Kidney (tissue), 14 donors: Measurements from ENCODE around the gene AK1. TPM values are rescaled to one million over a fixed set of nuclear protein-coding genes. Genes with fewer than 3 reads are reported as not detected.

Experiments used
- DNase-seq, 5 donors: peaks; one replicate each; pipeline ENCODE4 v3.0.0-alpha.2; 2013 to 2020
- FAIRE-seq: peaks from 2 replicates; lab custom pipeline; 2012; peaks lifted over from hg19 to GRCh38; lab: Jason Lieb, UNC
- H3K27ac ChIP-seq, 2 donors: one replicate each; pipeline ENCODE4 v1.7.0; 2013; ENCODE audit warnings: low read depth in 2 of 2, low read length in 2 of 2, inconsistent platforms in 1 of 2
- H3K27me3 ChIP-seq: one replicate; pipeline ENCODE4 v1.7.1; 2013; ENCODE audit warnings: low read length, inconsistent platforms; ENCODE audit not compliant: control insufficient read depth, insufficient read depth
- H3K36me3 ChIP-seq, 3 donors: one replicate each; pipeline versions ENCODE4 v1.7.0 to v1.7.1; 2013; ENCODE audit warnings: low read length in 3 of 3, control low read depth in 1 of 3, inconsistent platforms in 1 of 3; ENCODE audit not compliant: insufficient read depth in 3 of 3, control insufficient read depth in 2 of 3
- H3K4me1 ChIP-seq, 3 donors: one replicate each; pipeline versions ENCODE4 v1.7.0 to v1.7.1; 2013; ENCODE audit warnings: low read length in 3 of 3, inconsistent platforms in 1 of 3, low read depth in 1 of 3; ENCODE audit not compliant: control insufficient read depth in 2 of 3, insufficient read depth in 2 of 3
- H3K4me3 ChIP-seq, 3 donors: one replicate each; pipeline versions ENCODE4 v1.7.0 to v1.8.1; 2013; ENCODE audit warnings: low read length in 3 of 3, control low read depth in 1 of 3, inconsistent platforms in 1 of 3
- H3K9ac ChIP-seq, 3 donors: one replicate each; pipeline versions ENCODE4 v1.7.0 to v1.7.1; 2013; ENCODE audit warnings: low read length in 3 of 3, control low read depth in 1 of 3, inconsistent platforms in 1 of 3
- H3K9me3 ChIP-seq, 3 donors: one replicate each; pipeline versions ENCODE4 v1.7.0 to v1.7.1; 2013; ENCODE audit warnings: low read length in 3 of 3, control low read depth in 1 of 3, inconsistent platforms in 1 of 3; ENCODE audit not compliant: control insufficient read depth in 2 of 3, insufficient read depth in 1 of 3
- intact Hi-C: fragments of 100-400 bp; cut with DNase I; formaldehyde crosslinking; loops from one replicate; pipeline ENCODE4 v1.11.1; 2022
- polyA plus RNA-seq: library from polyadenylated mRNA; stranded (reverse); fragments of 350-450 nt; fragmentation: Illumina TruSeq; extraction: RNeasy Lipid Tissue Mini Kit (QIAGEN cat#74804); gene quantifications from one replicate; pipeline ENCODE4 v1.2.3, GENCODE V29; 2014; ENCODE audit warnings: low read depth, low replicate concordance; ENCODE audit not compliant: insufficient read depth
- total RNA-seq: library from RNA; stranded (reverse); fragmentation: NEBNext Ultra II Directional; extraction: Animal tissue kit (Norgen Biotek cat#: 25700); gene quantifications from one replicate; pipeline ENCODE4 v1.2.1, GENCODE V29; 2021
- TF ChIP-seq, protein P1 (sequence below): IDR thresholded peaks from 3 replicates; pipeline ENCODE4 v1.5.1; 2012; ENCODE audit warnings: mild to moderate bottlenecking, moderate library complexity, borderline replicate concordance; ENCODE audit not compliant: insufficient read depth; ENCODE audit errors: extremely low read depth
- donor health status: control.
- donor health status: control.
- donor health status: control.
- donor health status: control.
- donor health status: control.
- donor health status: DM: yes; HTN: yes; CAD: no.
- donor health status: Normal renal cell carcinoma (clear cell type).

The AK1 gene
- total and polyA plus RNA-seq, 2 donors from 2014 or later = 77.9 to 185 TPM

DNA sequence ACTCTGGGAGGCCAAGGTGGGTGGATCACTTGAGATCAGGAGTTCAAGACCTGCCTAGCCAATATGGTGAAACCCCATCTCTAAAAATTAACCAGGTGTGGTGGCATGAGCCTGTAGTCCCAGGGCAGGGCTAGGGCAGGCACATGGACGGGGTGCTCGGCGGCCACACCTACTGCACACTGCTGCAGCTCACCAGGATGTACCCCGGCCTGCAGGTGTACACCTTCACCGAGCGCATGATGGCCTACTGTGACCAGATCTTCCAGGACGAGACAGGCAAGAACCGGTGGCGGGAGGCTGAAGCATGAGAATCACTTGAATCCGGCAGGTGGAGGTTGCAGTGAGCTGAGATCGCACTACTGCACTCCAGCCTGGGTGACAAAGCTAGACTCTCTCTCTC is 36.2 kb upstream of the AK1 start:
- no peak overlapping the region for H3K9ac ChIP-seq
- FAIRE-seq (no peak), DNase-seq (peak in 1 of 5 donors; percentile 61)
- intact Hi-C loops = no loop called here
- no peak overlapping the region for H3K4me3 ChIP-seq
- H3K9me3 ChIP-seq = no peaks in the 10 kb centered on the region
- no peak overlapping the region for H3K27ac ChIP-seq
- H3K4me1 ChIP-seq = peaks cover 0 to 16% (median 0%) of the 10 kb centered on the region in 3 donors
- H3K27me3 ChIP-seq = no peaks in the 10 kb centered on the region
- H3K36me3 ChIP-seq = no peaks in the 10 kb centered on the region
- TF ChIP-seq, protein P1, sequence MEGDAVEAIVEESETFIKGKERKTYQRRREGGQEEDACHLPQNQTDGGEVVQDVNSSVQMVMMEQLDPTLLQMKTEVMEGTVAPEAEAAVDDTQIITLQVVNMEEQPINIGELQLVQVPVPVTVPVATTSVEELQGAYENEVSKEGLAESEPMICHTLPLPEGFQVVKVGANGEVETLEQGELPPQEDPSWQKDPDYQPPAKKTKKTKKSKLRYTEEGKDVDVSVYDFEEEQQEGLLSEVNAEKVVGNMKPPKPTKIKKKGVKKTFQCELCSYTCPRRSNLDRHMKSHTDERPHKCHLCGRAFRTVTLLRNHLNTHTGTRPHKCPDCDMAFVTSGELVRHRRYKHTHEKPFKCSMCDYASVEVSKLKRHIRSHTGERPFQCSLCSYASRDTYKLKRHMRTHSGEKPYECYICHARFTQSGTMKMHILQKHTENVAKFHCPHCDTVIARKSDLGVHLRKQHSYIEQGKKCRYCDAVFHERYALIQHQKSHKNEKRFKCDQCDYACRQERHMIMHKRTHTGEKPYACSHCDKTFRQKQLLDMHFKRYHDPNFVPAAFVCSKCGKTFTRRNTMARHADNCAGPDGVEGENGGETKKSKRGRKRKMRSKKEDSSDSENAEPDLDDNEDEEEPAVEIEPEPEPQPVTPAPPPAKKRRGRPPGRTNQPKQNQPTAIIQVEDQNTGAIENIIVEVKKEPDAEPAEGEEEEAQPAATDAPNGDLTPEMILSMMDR = no peak

DNA sequence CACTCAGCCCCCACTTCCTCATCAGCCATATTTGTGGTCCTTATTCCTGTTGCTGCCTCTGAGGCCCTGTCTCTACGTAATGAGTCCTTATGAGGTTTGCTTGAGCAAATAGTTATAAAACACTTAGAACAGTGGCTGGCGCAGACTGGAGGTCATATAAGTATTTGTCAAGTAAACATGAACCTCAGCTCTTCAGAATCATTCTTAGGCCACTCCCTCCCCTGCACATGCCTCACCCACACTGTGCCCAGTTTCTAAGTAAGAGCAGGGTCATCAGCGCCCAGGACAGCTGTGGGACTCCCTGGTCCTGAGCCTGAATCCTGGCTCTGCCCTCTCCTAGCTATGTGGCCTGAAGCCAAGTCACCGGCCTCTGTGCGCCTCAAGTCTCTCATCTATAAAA is 35.4 kb upstream of the AK1 start:
- no peaks in the 10 kb centered on the region for H3K9me3 ChIP-seq
- H3K27ac ChIP-seq = no peak overlapping the region
- no peak overlapping the region for H3K4me3 ChIP-seq
- no peaks in the 10 kb centered on the region for H3K27me3 ChIP-seq
- intact Hi-C loops = no loop called here
- FAIRE-seq (no peak), DNase-seq (peak in 1 of 5 donors; percentile 28)
- H3K4me1 ChIP-seq = peaks cover 0 to 16% (median 0%) of the 10 kb centered on the region in 3 donors
- TF ChIP-seq, protein P1 = no peak
- no peaks in the 10 kb centered on the region for H3K36me3 ChIP-seq
- no peak overlapping the region for H3K9ac ChIP-seq

DNA sequence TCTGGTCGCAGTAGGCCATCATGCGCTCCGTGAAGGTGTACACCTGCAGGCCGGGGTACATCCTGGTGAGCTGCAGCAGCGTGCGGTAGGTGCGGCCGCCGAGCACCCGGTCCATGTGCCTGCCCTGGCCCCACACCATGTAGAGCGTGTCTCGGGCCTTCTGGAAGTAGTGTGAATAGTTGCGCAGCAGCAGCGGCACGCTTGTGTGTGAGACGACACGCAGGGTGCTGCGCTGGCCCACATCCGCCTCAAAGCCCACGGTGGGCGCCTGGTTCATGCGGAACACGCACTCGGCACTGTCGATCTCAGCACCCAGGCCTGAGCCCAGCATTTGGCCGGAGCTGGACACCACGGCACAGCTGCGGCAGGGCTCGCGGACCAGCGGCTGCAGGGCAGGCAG is 34.8 kb upstream of the AK1 start:
- H3K27me3 ChIP-seq = no peaks in the 10 kb centered on the region
- DNase-seq (peak in 2 of 5 donors; percentile 52 to 68), FAIRE-seq (no peak)
- H3K9ac ChIP-seq = no peak overlapping the region
- TF ChIP-seq, protein P1 = no peak
- peaks cover 0 to 16% (median 0%) of the 10 kb centered on the region in 3 donors for H3K4me1 ChIP-seq
- no peaks in the 10 kb centered on the region for H3K9me3 ChIP-seq
- H3K4me3 ChIP-seq = no peak overlapping the region
- no peak overlapping the region for H3K27ac ChIP-seq
- H3K36me3 ChIP-seq = no peaks in the 10 kb centered on the region
- intact Hi-C loops = no loop called here
